Activated T-cell treated with anti-CD3 and anti-CD28 coated beads, Interleukin-2, amount 50 U/mL, for 1 hour (primary cell): ENCODE measurements around the gene MTCL1.

Experiments
- DNase-seq: peaks from one replicate; pipeline ENCODE4 v3.0.0-alpha.2; 2020

Gene MTCL1

GRCh38 chr18:8874872-8875271 is 169.5 kb downstream of the MTCL1 start:
- DNase-seq, result no peak

GRCh38 chr18:8876887-8877286 is 171.5 kb downstream of the MTCL1 start:
- no peak for DNase-seq

- no peak for DNase-seq
Observed at GRCh38 chr18:8881103-8881502, 175.7 kb downstream of the MTCL1 start.
